GM23338 (cell line): ENCODE measurements around the gene PCDHB6. TPM values are rescaled to one million over a fixed set of nuclear protein-coding genes. Genes with fewer than 3 reads are reported as not detected.
"Not testable (repeated sequence)": the region's sequence is repeated elsewhere in the genome, so short reads cannot be mapped to it uniquely, and the experiment has no call there.

Experiments
- ATAC-seq: fragments of 200-7000 bp; cut with Tn5 transposase; 3 replicates; pipeline ENCODE4 v1.9.1; 2020
- DNase-seq: peaks from one replicate; pipeline ENCODE4 v3.0.0-alpha.2; 2015; ENCODE audit warnings: low spot score
- H2AFZ ChIP-seq: fragments of 200-600 bp; sonication (generic); 2 replicates; pipeline ENCODE4 v1.8.0; 2016; ENCODE audit warnings: antibody characterized with exemption, mild to moderate bottlenecking, moderate library complexity
- H3F3A ChIP-seq: fragments of 200-600 bp; sonication (generic); replicated peaks from 2 replicates; pipeline ENCODE4 v1.8.0; 2017; ENCODE audit warnings: antibody characterized with exemption, mixed run types, low read depth
- H3K27ac ChIP-seq: fragments of 200-600 bp; sonication (generic); 2 replicates; pipeline ENCODE4 v1.6.1; 2016; ENCODE audit warnings: low read depth
- H3K27me3 ChIP-seq: fragments of 200-600 bp; sonication (generic); 2 replicates; pipeline ENCODE4 v1.8.0; 2016; ENCODE audit warnings: mild to moderate bottlenecking, mixed run types, moderate library complexity; ENCODE audit not compliant: insufficient read depth
- H3K36me3 ChIP-seq: fragments of 200-600 bp; sonication (generic); 2 replicates; pipeline ENCODE4 v1.8.0; 2016; ENCODE audit warnings: mild to moderate bottlenecking; ENCODE audit not compliant: insufficient read depth
- H3K4me1 ChIP-seq: fragments of 200-600 bp; sonication (generic); 2 replicates; pipeline ENCODE4 v1.8.0; 2016; ENCODE audit warnings: mild to moderate bottlenecking, moderate library complexity; ENCODE audit not compliant: insufficient read depth
- H3K4me2 ChIP-seq: fragments of 200-600 bp; sonication (generic); 2 replicates; pipeline ENCODE4 v1.7.1; 2017; ENCODE audit warnings: mixed run types
- H3K4me3 ChIP-seq: fragments of 200-600 bp; sonication (generic); 2 replicates; pipeline ENCODE4 v1.6.1; 2016; ENCODE audit warnings: mixed run types
- H3K79me2 ChIP-seq: fragments of 200-600 bp; sonication (generic); replicated peaks from 2 replicates; pipeline ENCODE4 v1.8.0; 2017; ENCODE audit warnings: mild to moderate bottlenecking; ENCODE audit not compliant: insufficient read depth
- H3K9me2 ChIP-seq: fragments of 200-600 bp; sonication (generic); 2 replicates; pipeline ENCODE4 v1.8.0; 2017; ENCODE audit not compliant: insufficient read depth
- H4K20me1 ChIP-seq: fragments of 200-600 bp; sonication (generic); replicated peaks from 2 replicates; pipeline ENCODE4 v1.8.0; 2017; ENCODE audit warnings: mild to moderate bottlenecking; ENCODE audit not compliant: insufficient read depth
- H3K27ac Mint-ChIP-seq: 2 replicates; pipeline ENCODE4 v1.8.0; 2020; ENCODE audit warnings: inconsistent platforms, mild to moderate bottlenecking, moderate library complexity, mixed read lengths
- H3K27me3 Mint-ChIP-seq: 3 replicates; pipeline ENCODE4 v1.8.0; 2022; ENCODE audit warnings: low read depth, mild to moderate bottlenecking, moderate library complexity, mixed read lengths, inconsistent platforms; ENCODE audit not compliant: insufficient read depth, poor library complexity
- H3K36me3 Mint-ChIP-seq: 3 replicates; pipeline ENCODE4 v1.8.0; 2021; ENCODE audit warnings: low read depth, mild to moderate bottlenecking, inconsistent platforms, moderate library complexity, mixed read lengths
- H3K4me1 Mint-ChIP-seq: 3 replicates; pipeline ENCODE4 v1.8.0; 2020; ENCODE audit warnings: mild to moderate bottlenecking, inconsistent platforms, mixed read lengths
- H3K4me3 Mint-ChIP-seq: 3 replicates; pipeline ENCODE4 v1.8.0; 2021; ENCODE audit warnings: moderate library complexity, mild to moderate bottlenecking, inconsistent platforms, mixed read lengths
- H3K9me3 Mint-ChIP-seq: 3 replicates; pipeline ENCODE4 v1.8.0; 2020; ENCODE audit warnings: moderate library complexity, mild to moderate bottlenecking, inconsistent platforms, mixed read lengths
- NANOG ChIP-seq: IDR thresholded peaks from 2 replicates; pipeline ENCODE4 v1.6.1; 2016; ENCODE audit warnings: antibody characterized with exemption, borderline replicate concordance
- polyA plus RNA-seq: library from polyadenylated mRNA; unstranded; fragments of >200 nt; fragmentation: Nextera tagmentation; extraction: Ambion mirVana; gene quantifications from 2 replicates; pipeline ENCODE4 v1.2.1, GENCODE V29; 2016
- total RNA-seq: library from RNA; depleted of rRNA; stranded (reverse); fragments of >200 nt; shearing (Covaris generic); gene quantifications from 2 replicates; pipeline ENCODE4 v1.2.3, GENCODE V29; 2014
- TF ChIP-seq, protein P1 (sequence below): fragments of 250-450 bp; sonication (Bioruptor Pico); IDR thresholded peaks from 2 replicates; pipeline ENCODE4 v1.5.0; 2020; ENCODE audit warnings: mild to moderate bottlenecking, moderate library complexity
- TF ChIP-seq, protein P2 (sequence below), 2 experiments: fragments of 200-600 bp in 1 of 2; sonication (generic) in 1 of 2; conservative IDR thresholded peaks; 2 replicates each; pipeline versions ENCODE4 v1.5.1 to v1.6.1; 2016 to 2017; ENCODE audit warnings: antibody characterized with exemption in 2 of 2, low read depth in 2 of 2, mild to moderate bottlenecking in 2 of 2, moderate library complexity in 1 of 2

Gene PCDHB6
- total and polyA plus RNA-seq, 2 experiments from 2014 or later: 0.11 to 0.52 TPM

DNA sequence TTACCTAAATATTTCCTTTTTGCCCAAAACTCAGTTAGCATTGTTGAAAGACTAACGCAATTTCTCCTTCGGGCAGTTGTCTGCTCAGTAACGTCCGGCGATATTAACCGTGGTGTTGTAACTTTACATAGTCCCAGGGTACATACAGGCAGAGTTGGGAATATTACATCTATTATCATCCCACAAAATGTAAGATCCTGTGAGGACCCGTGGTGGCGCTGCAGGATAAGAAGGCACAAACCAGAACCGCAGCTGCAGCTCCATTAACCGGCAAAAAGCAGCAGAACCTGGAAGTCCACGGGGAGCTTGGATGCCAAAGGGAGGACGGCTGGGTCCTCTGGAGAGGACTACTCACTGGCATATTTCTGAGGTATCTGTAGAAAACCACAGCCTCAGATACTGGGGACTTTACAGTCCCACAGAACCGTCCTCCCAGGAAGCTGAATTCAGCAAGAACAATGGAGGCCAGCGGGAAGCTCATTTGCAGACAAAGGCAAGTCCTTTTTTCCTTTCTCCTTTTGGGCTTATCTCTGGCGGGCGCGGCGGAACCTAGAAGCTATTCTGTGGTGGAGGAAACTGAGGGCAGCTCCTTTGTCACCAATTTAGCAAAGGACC lies 27.8 kb downstream of the PCDHB6 start, which contains the start of gene PCDHB8:
TSS of gene PCDHB8 (plus strand) at position 214 of the 615 bp plus-strand sequence. CDS start at position 459, 245 bp downstream.
- not testable (repeated sequence) for H3K4me2 ChIP-seq, H3K27me3 ChIP-seq, H4K20me1 ChIP-seq

DNA sequence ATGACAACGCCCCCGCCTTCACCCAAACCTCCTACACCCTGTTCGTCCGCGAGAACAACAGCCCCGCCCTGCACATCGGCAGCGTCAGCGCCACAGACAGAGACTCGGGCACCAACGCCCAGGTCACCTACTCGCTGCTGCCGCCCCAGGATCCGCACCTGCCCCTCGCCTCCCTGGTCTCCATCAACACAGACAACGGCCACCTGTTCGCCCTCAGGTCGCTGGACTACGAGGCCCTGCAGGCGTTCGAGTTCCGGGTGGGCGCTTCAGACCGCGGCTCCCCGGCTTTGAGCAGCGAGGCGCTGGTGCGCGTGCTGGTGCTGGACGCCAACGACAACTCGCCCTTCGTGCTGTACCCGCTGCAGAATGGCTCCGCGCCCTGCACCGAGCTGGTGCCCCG lies 29.5 kb downstream of the PCDHB6 start:
- not testable (repeated sequence) for H3K4me3 Mint-ChIP-seq, H3K9me2 ChIP-seq, H3K27me3 Mint-ChIP-seq, H3K4me3 ChIP-seq, ATAC-seq, H3K27ac ChIP-seq, DNase-seq, H4K20me1 ChIP-seq, H3K27ac Mint-ChIP-seq, H3K4me1 Mint-ChIP-seq, H3K79me2 ChIP-seq, H3K4me2 ChIP-seq, H2AFZ ChIP-seq, H3F3A ChIP-seq, H3K27me3 ChIP-seq, H3K4me1 ChIP-seq, H3K36me3 ChIP-seq
- Mint-ChIP-seq H3K9me3 (peaks cover 22% of the 10 kb centered on the region), H3K36me3 (peaks cover 20% of the 10 kb centered on the region)

More for the DNA sequence above, 27.8 kb downstream of the PCDHB6 start, which contains the start of gene PCDHB8:
- H3K4me3 ChIP-seq: peak within 1 kb of the TSS; percentile 31
- not testable (repeated sequence) for H3K27ac Mint-ChIP-seq, H3K4me1 Mint-ChIP-seq, H3K9me2 ChIP-seq, H3K4me1 ChIP-seq, H3K36me3 ChIP-seq, H3K27ac ChIP-seq, H3K27me3 Mint-ChIP-seq, H3K4me3 Mint-ChIP-seq, H3F3A ChIP-seq, H3K79me2 ChIP-seq
- 0 out of 2 replicates have a peak within 1 kb of the TSS, but pooled peaks have one; percentile 2 for H2AFZ ChIP-seq
- Mint-ChIP-seq H3K9me3 (peaks cover 19% of the 10 kb centered on the region), H3K36me3 (peaks cover 16% of the 10 kb centered on the region)
- DNase-seq: peak; percentile 90
- ATAC-seq: peak; percentile 79
- TF ChIP-seq, protein P1, sequence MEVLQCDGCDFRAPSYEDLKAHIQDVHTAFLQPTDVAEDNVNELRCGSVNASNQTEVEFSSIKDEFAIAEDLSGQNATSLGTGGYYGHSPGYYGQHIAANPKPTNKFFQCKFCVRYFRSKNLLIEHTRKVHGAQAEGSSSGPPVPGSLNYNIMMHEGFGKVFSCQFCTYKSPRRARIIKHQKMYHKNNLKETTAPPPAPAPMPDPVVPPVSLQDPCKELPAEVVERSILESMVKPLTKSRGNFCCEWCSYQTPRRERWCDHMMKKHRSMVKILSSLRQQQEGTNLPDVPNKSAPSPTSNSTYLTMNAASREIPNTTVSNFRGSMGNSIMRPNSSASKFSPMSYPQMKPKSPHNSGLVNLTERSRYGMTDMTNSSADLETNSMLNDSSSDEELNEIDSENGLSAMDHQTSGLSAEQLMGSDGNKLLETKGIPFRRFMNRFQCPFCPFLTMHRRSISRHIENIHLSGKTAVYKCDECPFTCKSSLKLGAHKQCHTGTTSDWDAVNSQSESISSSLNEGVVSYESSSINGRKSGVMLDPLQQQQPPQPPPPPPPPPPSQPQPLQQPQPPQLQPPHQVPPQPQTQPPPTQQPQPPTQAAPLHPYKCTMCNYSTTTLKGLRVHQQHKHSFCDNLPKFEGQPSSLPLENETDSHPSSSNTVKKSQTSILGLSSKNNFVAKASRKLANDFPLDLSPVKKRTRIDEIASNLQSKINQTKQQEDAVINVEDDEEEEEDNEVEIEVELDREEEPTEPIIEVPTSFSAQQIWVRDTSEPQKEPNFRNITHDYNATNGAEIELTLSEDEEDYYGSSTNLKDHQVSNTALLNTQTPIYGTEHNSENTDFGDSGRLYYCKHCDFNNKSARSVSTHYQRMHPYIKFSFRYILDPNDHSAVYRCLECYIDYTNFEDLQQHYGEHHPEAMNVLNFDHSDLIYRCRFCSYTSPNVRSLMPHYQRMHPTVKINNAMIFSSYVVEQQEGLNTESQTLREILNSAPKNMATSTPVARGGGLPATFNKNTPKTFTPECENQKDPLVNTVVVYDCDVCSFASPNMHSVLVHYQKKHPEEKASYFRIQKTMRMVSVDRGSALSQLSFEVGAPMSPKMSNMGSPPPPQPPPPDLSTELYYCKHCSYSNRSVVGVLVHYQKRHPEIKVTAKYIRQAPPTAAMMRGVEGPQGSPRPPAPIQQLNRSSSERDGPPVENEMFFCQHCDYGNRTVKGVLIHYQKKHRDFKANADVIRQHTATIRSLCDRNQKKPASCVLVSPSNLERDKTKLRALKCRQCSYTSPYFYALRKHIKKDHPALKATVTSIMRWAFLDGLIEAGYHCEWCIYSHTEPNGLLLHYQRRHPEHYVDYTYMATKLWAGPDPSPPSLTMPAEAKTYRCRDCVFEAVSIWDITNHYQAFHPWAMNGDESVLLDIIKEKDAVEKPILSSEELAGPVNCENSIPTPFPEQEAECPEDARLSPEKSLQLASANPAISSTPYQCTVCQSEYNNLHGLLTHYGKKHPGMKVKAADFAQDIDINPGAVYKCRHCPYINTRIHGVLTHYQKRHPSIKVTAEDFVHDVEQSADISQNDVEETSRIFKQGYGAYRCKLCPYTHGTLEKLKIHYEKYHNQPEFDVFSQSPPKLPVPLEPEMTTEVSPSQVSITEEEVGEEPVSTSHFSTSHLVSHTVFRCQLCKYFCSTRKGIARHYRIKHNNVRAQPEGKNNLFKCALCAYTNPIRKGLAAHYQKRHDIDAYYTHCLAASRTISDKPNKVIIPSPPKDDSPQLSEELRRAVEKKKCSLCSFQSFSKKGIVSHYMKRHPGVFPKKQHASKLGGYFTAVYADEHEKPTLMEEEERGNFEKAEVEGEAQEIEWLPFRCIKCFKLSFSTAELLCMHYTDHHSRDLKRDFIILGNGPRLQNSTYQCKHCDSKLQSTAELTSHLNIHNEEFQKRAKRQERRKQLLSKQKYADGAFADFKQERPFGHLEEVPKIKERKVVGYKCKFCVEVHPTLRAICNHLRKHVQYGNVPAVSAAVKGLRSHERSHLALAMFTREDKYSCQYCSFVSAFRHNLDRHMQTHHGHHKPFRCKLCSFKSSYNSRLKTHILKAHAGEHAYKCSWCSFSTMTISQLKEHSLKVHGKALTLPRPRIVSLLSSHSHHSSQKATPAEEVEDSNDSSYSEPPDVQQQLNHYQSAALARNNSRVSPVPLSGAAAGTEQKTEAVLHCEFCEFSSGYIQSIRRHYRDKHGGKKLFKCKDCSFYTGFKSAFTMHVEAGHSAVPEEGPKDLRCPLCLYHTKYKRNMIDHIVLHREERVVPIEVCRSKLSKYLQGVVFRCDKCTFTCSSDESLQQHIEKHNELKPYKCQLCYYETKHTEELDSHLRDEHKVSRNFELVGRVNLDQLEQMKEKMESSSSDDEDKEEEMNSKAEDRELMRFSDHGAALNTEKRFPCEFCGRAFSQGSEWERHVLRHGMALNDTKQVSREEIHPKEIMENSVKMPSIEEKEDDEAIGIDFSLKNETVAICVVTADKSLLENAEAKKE: 0 out of 2 replicates have a peak, but pooled peaks have one; percentile 7
- TF ChIP-seq, protein P2, sequence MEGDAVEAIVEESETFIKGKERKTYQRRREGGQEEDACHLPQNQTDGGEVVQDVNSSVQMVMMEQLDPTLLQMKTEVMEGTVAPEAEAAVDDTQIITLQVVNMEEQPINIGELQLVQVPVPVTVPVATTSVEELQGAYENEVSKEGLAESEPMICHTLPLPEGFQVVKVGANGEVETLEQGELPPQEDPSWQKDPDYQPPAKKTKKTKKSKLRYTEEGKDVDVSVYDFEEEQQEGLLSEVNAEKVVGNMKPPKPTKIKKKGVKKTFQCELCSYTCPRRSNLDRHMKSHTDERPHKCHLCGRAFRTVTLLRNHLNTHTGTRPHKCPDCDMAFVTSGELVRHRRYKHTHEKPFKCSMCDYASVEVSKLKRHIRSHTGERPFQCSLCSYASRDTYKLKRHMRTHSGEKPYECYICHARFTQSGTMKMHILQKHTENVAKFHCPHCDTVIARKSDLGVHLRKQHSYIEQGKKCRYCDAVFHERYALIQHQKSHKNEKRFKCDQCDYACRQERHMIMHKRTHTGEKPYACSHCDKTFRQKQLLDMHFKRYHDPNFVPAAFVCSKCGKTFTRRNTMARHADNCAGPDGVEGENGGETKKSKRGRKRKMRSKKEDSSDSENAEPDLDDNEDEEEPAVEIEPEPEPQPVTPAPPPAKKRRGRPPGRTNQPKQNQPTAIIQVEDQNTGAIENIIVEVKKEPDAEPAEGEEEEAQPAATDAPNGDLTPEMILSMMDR (conservative IDR thresholded peaks at IDR 0.05; ENCODE audit: low read depth in 2 of 2): peak; percentile 75 to 98
- TF ChIP-seq NANOG: peak; percentile 23; the same call in 1 of the 2 replicates
